ENCODE results near the gene GABRB1.

Gene GABRB1

GRCh38 chr4:47122592-47123291, 91.4 kb downstream of the GABRB1 start:
- Histone ChIP-seq H3K27me3 (no peaks in the 10 kb centered on the region), H3K36me3 (no peaks in the 10 kb centered on the region), H3K4me3 (ENCODE audit: low read depth, low read length) (no peak overlapping the region), H3K9me3 (no peaks in the 10 kb centered on the region), H3K4me1 (no peaks in the 10 kb centered on the region; the same call in 1 of the 2 replicates)
- TF ChIP-seq CTCF (IDR thresholded peaks at IDR 0.05; ENCODE audit: low read depth, low read length) = peak; percentile 98
- peak; percentile 70 for DNase-seq

- no peaks in the 10 kb centered on the region; the same call in 1 of the 2 replicates for H3K4me1 ChIP-seq
- no peak for TF ChIP-seq CTCF (IDR thresholded peaks at IDR 0.05; ENCODE audit: low read depth, low read length)
- no peak for DNase-seq
- no peaks in the 10 kb centered on the region for H3K9me3 ChIP-seq
- no peak overlapping the region for H3K4me3 ChIP-seq (ENCODE audit: low read depth, low read length)
- H3K27me3 ChIP-seq = no peaks in the 10 kb centered on the region
- no peaks in the 10 kb centered on the region for H3K36me3 ChIP-seq
Observed at GRCh38 chr4:47128991-47129390, 97.6 kb downstream of the GABRB1 start.

- DNase-seq = no peak
- no peaks in the 10 kb centered on the region for H3K9me3 ChIP-seq
- H3K27me3 ChIP-seq = no peaks in the 10 kb centered on the region
- no peaks in the 10 kb centered on the region for H3K36me3 ChIP-seq
- H3K4me3 ChIP-seq (ENCODE audit: low read depth, low read length) = no peak overlapping the region
- TF ChIP-seq CTCF (IDR thresholded peaks at IDR 0.05; ENCODE audit: low read depth, low read length) = no peak
- H3K4me1 ChIP-seq = no peaks in the 10 kb centered on the region; the same call in 1 of the 2 replicates
Observed at GRCh38 chr4:47135210-47135609, 103.8 kb downstream of the GABRB1 start.

GRCh38 chr4:47143261-47143660, 111.9 kb downstream of the GABRB1 start:
- H3K4me1 ChIP-seq = peaks cover 12% of the 10 kb centered on the region; the same call in 1 of the 2 replicates
- H3K4me3 ChIP-seq (ENCODE audit: low read depth, low read length) = no peak overlapping the region
- H3K36me3 ChIP-seq = no peaks in the 10 kb centered on the region
- DNase-seq = no peak
- no peaks in the 10 kb centered on the region for H3K27me3 ChIP-seq
- no peaks in the 10 kb centered on the region for H3K9me3 ChIP-seq
- no peak for TF ChIP-seq CTCF (IDR thresholded peaks at IDR 0.05; ENCODE audit: low read depth, low read length)

- DNase-seq = peak; percentile 32
- Histone ChIP-seq H3K27me3 (no peaks in the 10 kb centered on the region), H3K9me3 (no peaks in the 10 kb centered on the region), H3K36me3 (no peaks in the 10 kb centered on the region), H3K4me1 (peaks cover 12% of the 10 kb centered on the region; the same call in 1 of the 2 replicates), H3K4me3 (ENCODE audit: low read depth, low read length) (no peak overlapping the region)
- TF ChIP-seq CTCF (IDR thresholded peaks at IDR 0.05; ENCODE audit: low read depth, low read length) = no peak
Observed at GRCh38 chr4:47145630-47146029, 114.3 kb downstream of the GABRB1 start.

GRCh38 chr4:47154816-47155370, 123.5 kb downstream of the GABRB1 start:
- no peak overlapping the region for H3K4me3 ChIP-seq (ENCODE audit: low read depth, low read length)
- DNase-seq = no peak
- no peaks in the 10 kb centered on the region for H3K9me3 ChIP-seq
- no peaks in the 10 kb centered on the region for H3K27me3 ChIP-seq
- H3K36me3 ChIP-seq = no peaks in the 10 kb centered on the region
- no peak for TF ChIP-seq CTCF (IDR thresholded peaks at IDR 0.05; ENCODE audit: low read depth, low read length)
- no peaks in the 10 kb centered on the region for H3K4me1 ChIP-seq

Data from BE2C (cell line).